ENCODE data around the gene PODXL2. TPM values are rescaled to one million over a fixed set of nuclear protein-coding genes. Genes with fewer than 3 reads are reported as not detected.

The PODXL2 gene
- total RNA-seq, 1 donor from 2014 or later = 6.7 TPM

- no peak for DNase-seq (ENCODE audit: low read depth)
Measured at GRCh38 chr3:127658234-127658633, 29.2 kb downstream of the PODXL2 start.

- no peak for DNase-seq (ENCODE audit: low read depth)
Measured at GRCh38 chr3:127660621-127661251, 31.8 kb downstream of the PODXL2 start.

GRCh38 chr3:127661600-127661999, 32.6 kb downstream of the PODXL2 start:
- no peak for DNase-seq (ENCODE audit: low read depth)

GRCh38 chr3:127662001-127662469, 33.0 kb downstream of the PODXL2 start:
- no peak for DNase-seq (ENCODE audit: low read depth)

- no peak for DNase-seq (ENCODE audit: low read depth)
Measured at GRCh38 chr3:127663151-127663550, 34.2 kb downstream of the PODXL2 start.

GRCh38 chr3:127665165-127665564, 36.2 kb downstream of the PODXL2 start:
- DNase-seq (ENCODE audit: low read depth) = no peak

GRCh38 chr3:127665586-127665985, 36.6 kb downstream of the PODXL2 start:
- no peak for DNase-seq (ENCODE audit: low read depth)

- no peak for DNase-seq (ENCODE audit: low read depth)
Measured at GRCh38 chr3:127666676-127667075, 37.7 kb downstream of the PODXL2 start.

GRCh38 chr3:127667119-127667681, 38.2 kb downstream of the PODXL2 start:
- no peak for DNase-seq (ENCODE audit: low read depth)

- no peak for DNase-seq (ENCODE audit: low read depth)
Measured at GRCh38 chr3:127668906-127669305, 39.9 kb downstream of the PODXL2 start.

- DNase-seq (ENCODE audit: low read depth) = no peak
Measured at GRCh38 chr3:127669541-127670228, 40.7 kb downstream of the PODXL2 start.

GRCh38 chr3:127670229-127670559, 41.2 kb downstream of the PODXL2 start:
- no peak for DNase-seq (ENCODE audit: low read depth)

- no peak for DNase-seq (ENCODE audit: low read depth)
Measured at GRCh38 chr3:127670761-127671522, 42.0 kb downstream of the PODXL2 start.

- no peak for DNase-seq (ENCODE audit: low read depth)
Measured at GRCh38 chr3:127671523-127672428, 42.8 kb downstream of the PODXL2 start.

- DNase-seq (ENCODE audit: low read depth) = no peak
Measured at GRCh38 chr3:127672429-127673190, 43.6 kb downstream of the PODXL2 start, which contains the start of gene ABTB1. Gene ABTB1 (plus strand): TSS chr3:127672952. CDS start chr3:127673026, 74 bp downstream.

- DNase-seq (ENCODE audit: low read depth) = no peak
Measured at GRCh38 chr3:127673191-127674100, 44.5 kb downstream of the PODXL2 start.

GRCh38 chr3:127674101-127674721, 45.2 kb downstream of the PODXL2 start:
- no peak for DNase-seq (ENCODE audit: low read depth)

- DNase-seq (ENCODE audit: low read depth) = no peak
Measured at GRCh38 chr3:127674790-127675189, 45.8 kb downstream of the PODXL2 start.

All from renal cortical epithelial cell (primary cell).